HG03135 (cell line): ENCODE measurements around the gene AFF3.
"Not testable (repeated sequence)": the region's sequence is repeated elsewhere in the genome, so short reads cannot be mapped to it uniquely, and the experiment has no call there.

ENCODE experiments used
- ATAC-seq: cut with Tn5 transposase; IDR thresholded peaks from one replicate; pipeline ENCODE4 v1.9.1; 2021; ENCODE audit warnings: mild to moderate bottlenecking, moderate library complexity; ENCODE audit not compliant: unreplicated experiment

AFF3 gene

GRCh38 chr2:99938250-99938649 lies 204.1 kb downstream of the AFF3 start:
- no peak for ATAC-seq

DNA sequence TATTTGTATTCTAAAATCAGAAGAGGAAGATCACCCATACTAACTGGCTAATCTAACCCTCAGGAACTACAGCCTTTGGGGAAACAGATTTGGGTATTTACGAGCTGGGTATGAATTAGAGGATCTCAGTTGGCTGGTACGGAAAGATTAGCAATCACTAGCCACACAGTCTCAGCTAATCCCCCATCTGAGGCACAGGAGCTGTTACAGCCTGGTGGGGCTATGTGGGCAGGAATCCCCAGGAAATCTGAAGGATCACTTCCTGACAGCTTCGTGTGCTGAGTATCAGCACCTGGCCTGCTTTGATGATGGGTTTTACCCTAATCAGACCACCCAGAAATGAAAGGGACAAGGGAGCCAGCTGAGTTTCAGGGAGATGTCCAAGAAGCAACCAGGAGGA lies 206.3 kb downstream of the AFF3 start:
- no peak for ATAC-seq

- no peak for ATAC-seq
Measured at GRCh38 chr2:99935662-99936061, 206.7 kb downstream of the AFF3 start.

DNA sequence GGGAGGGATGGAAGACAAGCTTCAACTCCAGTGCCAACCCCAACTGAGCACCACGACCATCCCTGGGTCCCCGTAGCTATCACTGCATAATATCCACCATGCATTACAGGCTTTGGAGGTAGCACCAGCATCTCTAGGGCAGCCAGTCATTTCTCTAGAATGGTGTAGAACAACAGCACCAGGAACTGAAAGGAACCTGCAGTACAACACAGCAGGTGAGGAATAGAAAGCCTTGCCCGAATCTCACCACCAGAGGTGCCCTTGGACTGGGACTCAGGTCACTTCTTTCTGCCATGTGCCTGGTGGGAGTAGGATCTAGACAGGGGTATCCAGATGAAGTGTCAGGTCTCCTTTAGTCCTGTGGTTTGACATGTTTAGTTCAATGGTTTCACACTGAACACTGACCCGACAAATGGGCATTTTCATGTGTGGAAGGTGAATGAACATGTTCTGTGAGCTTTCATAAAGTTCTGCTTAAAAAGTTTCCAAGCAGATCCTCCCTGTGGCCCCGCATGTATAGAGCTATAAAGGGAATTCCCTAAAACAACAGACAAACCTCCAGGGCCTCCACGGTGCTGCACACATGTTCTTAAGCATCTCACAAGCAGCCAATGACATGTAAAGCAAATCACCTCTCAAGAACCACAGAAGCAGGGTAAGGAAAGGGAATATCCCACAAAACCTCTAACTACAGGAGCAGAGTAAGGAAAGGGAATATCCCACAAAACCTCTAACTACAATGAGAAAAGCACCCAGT lies 208.3 kb downstream of the AFF3 start:
- no peak for ATAC-seq

- not testable (repeated sequence) for ATAC-seq
Measured at GRCh38 chr2:99933491-99933890, 208.9 kb downstream of the AFF3 start.

DNA sequence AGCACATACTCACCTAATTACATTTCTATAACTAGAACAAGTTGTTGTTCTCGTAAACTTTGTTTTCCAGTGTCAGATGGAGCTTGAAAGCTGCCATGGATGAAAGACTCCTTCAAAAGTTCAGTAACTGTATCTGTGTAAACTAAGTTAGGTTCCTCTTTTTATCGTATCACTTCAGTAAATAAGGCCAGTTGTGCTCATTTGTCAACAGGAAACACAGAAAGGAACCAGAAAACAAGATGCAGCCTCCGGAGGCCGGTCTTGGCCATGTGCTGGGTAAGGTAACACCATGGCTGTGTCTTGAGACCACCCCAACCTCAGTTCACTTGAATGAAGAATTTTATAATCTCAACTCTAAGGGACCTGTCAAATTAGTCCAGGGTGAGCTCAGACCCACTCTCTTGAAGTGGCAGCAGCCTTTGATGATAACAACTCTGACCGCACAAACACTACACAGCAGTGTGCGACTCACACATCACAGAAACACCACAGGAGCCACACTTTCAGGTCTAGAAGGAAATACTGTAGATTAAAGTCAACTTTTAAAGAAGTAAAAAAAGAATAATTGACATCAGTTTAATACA lies 213.8 kb downstream of the AFF3 start:
- no peak for ATAC-seq

DNA sequence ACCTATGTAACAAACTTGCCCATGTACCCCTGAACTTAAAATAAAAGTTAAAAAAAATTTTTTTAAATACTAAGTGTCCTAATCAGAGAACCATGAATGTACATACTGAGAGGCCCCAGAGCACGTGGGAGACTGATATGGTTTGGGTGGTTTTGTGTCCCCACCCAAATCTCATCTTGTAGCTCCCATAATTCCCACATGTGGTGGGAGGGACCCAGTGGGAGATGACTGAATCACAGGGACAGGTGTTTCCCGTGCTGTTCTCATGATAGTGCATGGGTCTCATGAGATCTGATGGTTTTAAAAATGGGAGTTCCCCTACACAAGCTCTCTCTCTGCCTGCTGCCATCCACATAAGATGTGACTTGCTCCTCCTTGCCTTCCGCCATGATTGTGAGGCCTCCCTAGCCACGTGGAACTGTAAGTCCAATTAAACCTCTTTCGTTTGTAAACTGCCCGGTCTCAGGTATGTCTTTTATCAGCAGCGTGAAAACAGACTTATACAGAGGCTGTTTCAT lies 214.6 kb downstream of the AFF3 start:
- not testable (repeated sequence) for ATAC-seq

- no peak for ATAC-seq
Measured at GRCh38 chr2:99926986-99927385, 215.4 kb downstream of the AFF3 start.

DNA sequence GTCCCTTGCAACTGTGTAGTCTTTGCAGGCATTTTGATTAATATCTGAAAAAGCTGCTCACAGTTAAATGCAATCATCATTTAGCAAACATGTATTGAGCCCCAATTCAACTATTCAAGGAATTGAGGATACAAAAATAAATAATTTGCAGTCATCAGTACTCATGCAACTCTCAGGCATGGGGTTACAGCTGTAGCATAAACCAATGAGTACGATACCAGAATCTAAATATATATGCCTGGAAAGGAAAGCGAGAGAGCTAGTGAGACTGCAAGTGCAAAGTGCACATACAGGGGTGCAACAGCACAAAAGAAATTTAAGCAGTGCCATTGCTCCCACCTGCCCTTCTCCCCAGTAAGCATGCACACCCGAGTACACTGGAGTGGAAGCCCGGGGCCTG lies 216.4 kb downstream of the AFF3 start:
- ATAC-seq: no peak

DNA sequence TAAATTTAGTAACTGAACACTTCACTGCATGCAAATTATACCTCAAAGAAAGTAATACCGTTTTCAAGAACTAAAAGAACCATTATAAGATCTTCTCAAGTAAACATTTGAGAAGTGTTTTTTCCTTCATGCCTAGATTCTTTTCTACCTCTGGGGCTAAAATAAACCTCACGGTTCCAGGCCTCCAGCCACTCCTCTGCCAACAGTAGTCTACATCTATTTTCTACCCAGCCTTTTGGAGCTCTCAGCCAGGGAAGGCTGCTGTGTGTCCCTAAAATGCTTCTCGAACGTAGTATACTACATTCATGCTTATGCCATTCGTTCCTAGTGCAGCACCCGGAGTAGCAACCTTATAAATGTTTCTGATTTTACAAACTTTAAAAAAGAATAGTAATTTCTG lies 219.7 kb downstream of the AFF3 start:
- no peak for ATAC-seq

- no peak for ATAC-seq
Measured at GRCh38 chr2:99921903-99922302, 220.5 kb downstream of the AFF3 start.

- ATAC-seq: no peak
Measured at GRCh38 chr2:99918389-99918788, 224.0 kb downstream of the AFF3 start.

GRCh38 chr2:99915108-99915675 lies 227.2 kb downstream of the AFF3 start:
- no peak for ATAC-seq

DNA sequence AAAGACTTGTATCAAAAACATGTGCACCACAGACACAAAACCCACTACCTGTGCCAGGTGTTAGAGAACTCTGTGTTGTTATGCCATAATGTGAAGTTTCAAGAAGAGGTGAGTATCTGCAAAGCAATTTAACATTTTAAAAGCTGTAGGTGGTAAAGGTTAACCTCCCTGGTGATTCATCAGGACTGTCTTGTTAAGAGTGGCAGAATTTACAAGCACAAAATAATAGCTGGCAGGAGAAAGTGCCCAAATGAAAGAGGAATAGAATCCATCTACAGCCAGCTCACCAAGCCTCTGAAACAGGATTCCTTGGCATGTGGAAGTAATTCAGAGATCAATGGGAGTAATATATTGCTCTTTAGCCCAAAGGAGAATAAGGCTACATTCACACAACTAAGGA lies 230.7 kb downstream of the AFF3 start:
- ATAC-seq: no peak

GRCh38 chr2:99910902-99911301 lies 231.5 kb downstream of the AFF3 start:
- ATAC-seq: no peak

GRCh38 chr2:99905636-99906035 lies 236.8 kb downstream of the AFF3 start:
- ATAC-seq: no peak

- ATAC-seq: no peak
Measured at GRCh38 chr2:99905025-99905424, 237.4 kb downstream of the AFF3 start.

DNA sequence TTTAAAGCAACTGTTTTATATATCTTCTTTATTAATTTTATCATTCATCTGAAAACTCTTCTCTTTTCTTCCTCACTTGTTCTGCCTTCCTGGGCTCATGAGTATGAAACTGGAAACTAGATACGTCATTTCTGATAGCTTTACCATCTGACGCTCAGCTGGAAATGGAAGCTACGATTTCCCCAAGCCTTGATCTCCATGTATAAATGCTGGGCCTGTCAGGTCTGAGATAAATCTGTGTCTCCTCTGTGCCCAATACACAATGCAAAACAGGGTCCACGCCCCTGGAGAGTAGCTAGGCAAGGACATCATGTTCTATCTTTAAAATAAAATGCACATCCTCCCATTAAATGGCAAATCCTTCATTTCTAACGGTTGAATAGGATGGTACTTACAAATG lies 238.4 kb downstream of the AFF3 start:
- no peak for ATAC-seq

- ATAC-seq: no peak
Measured at GRCh38 chr2:99900556-99900955, 241.8 kb downstream of the AFF3 start.

DNA sequence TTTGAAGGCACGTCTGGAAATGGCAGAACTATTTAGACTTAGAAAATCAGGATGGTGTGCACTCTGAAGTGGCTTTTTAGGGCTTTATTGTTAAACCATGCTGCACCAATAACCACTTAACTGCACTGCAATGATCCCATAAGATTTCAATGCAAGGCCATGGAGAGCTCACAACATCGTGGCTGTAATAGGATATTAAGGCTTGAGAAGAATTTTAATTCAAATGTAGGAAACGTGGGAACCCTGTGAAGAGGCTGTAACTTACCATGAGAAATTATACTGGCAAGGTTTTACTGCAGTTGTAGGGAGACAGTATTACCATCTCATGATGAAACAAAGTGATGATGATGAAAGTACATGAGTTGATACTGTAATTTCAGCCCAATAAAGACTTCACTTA lies 242.5 kb downstream of the AFF3 start:
- ATAC-seq: no peak

GRCh38 chr2:99899058-99899855 lies 243.1 kb downstream of the AFF3 start:
- ATAC-seq: no peak
